ENCODE results near the gene AADACL4. TPM values are rescaled to one million over a fixed set of nuclear protein-coding genes. Genes with fewer than 3 reads are reported as not detected.

Gene AADACL4
- total and polyA plus RNA-seq, 3 experiments from 2014 or later, result not detected

GRCh38 chr1:12599657-12600056, 44.2 kb upstream of the AADACL4 start:
- peaks cover 0 to 8% (median 4%) of the 10 kb centered on the region in 3 donors for H3K36me3 Mint-ChIP-seq
- peaks cover 0 to 2% of the 10 kb centered on the region in 2 donors for H3K27me3 Mint-ChIP-seq
- CTCF ChIA-PET, result interaction anchor here (1.2 to 2.0 kb wide), 3 partner anchors 17 to 59 kb away, joined by 3 to 8 read pairs (median 7); partner anchors contain the start of gene DHRS3
- Histone ChIP-seq H3K4me1 (ENCODE audit: insufficient read depth, low read length) (peaks cover 73% of the 10 kb centered on the region), H3K4me3 (ENCODE audit: low read length) (no peak overlapping the region), H3K27ac (ENCODE audit: low read depth, low read length) (no peak overlapping the region), H3K27me3 (ENCODE audit: insufficient read depth, low read length, poor library complexity, severe bottlenecking) (no peaks in the 10 kb centered on the region), H3K36me3 (ENCODE audit: insufficient read depth, low read length) (peaks cover 6% of the 10 kb centered on the region), H3K9me3 (ENCODE audit: low read length) (no peaks in the 10 kb centered on the region)
- no peak overlapping the region for H3K4me3 Mint-ChIP-seq
- H3K9me3 Mint-ChIP-seq, result no peaks in the 10 kb centered on the region
- H3K27ac Mint-ChIP-seq, result peak overlapping the region in 4 of 8 donors; percentile 1 to 43 (median 20)
- H3K4me1 Mint-ChIP-seq, result peaks cover 41 to 79% (median 61%) of the 10 kb centered on the region in 3 donors
- DNase-seq, result no peak
- POLR2A ChIA-PET, result no interaction called here

GRCh38 chr1:12600335-12600734, 43.5 kb upstream of the AADACL4 start:
- no peak overlapping the region for H3K27ac ChIP-seq (ENCODE audit: low read depth, low read length)
- ChIA-PET CTCF (interaction anchor here (1.4 to 5.4 kb wide), 5 partner anchors 11 to 192 kb away, joined by 3 to 124 read pairs (median 6); partner anchors contain the start of gene DHRS3), POLR2A (interaction anchor here (0.9 to 1.4 kb wide), 2 partner anchors 18 to 19 kb away, joined by 7 to 9 read pairs; partner anchors contain the start of gene DHRS3)
- DNase-seq, result no peak
- Mint-ChIP-seq H3K27ac (no peak overlapping the region), H3K4me3 (no peak overlapping the region), H3K4me1 (peaks cover 40 to 80% (median 62%) of the 10 kb centered on the region in 3 donors), H3K9me3 (no peaks in the 10 kb centered on the region), H3K36me3 (peaks cover 0 to 8% (median 4%) of the 10 kb centered on the region in 3 donors), H3K27me3 (peaks cover 0 to 2% of the 10 kb centered on the region in 2 donors)
- no peaks in the 10 kb centered on the region for H3K9me3 ChIP-seq (ENCODE audit: low read length)
- H3K4me3 ChIP-seq (ENCODE audit: low read length), result no peak overlapping the region
- peaks cover 6% of the 10 kb centered on the region for H3K36me3 ChIP-seq (ENCODE audit: insufficient read depth, low read length)
- H3K4me1 ChIP-seq (ENCODE audit: insufficient read depth, low read length), result peaks cover 76% of the 10 kb centered on the region
- H3K27me3 ChIP-seq (ENCODE audit: insufficient read depth, low read length, poor library complexity, severe bottlenecking), result no peaks in the 10 kb centered on the region

- peak; percentile 46 to 79 (median 56) for DNase-seq
- H3K9me3 Mint-ChIP-seq, result no peaks in the 10 kb centered on the region
- Histone ChIP-seq H3K9me3 (ENCODE audit: low read length) (no peaks in the 10 kb centered on the region), H3K36me3 (ENCODE audit: insufficient read depth, low read length) (peaks cover 6% of the 10 kb centered on the region), H3K4me1 (ENCODE audit: insufficient read depth, low read length) (peaks cover 75% of the 10 kb centered on the region), H3K27ac (ENCODE audit: low read depth, low read length) (no peak overlapping the region), H3K4me3 (ENCODE audit: low read length) (no peak overlapping the region), H3K27me3 (ENCODE audit: insufficient read depth, low read length, poor library complexity, severe bottlenecking) (no peaks in the 10 kb centered on the region)
- peak overlapping the region in 5 of 8 donors; percentile 24 to 82 (median 68) for H3K27ac Mint-ChIP-seq
- H3K4me1 Mint-ChIP-seq, result peaks cover 43 to 86% (median 62%) of the 10 kb centered on the region in 3 donors
- H3K4me3 Mint-ChIP-seq, result no peak overlapping the region
- CTCF ChIA-PET, result interaction anchor here (1.0 to 5.4 kb wide), 14 partner anchors 10 to 309 kb away, joined by 3 to 124 read pairs (median 4); partner anchors contain the start of gene DHRS3
- H3K27me3 Mint-ChIP-seq, result peaks cover 0 to 2% of the 10 kb centered on the region in 2 donors
- POLR2A ChIA-PET, result interaction anchor here (0.6 to 1.8 kb wide), 6 partner anchors 14 to 197 kb away, joined by 3 to 9 read pairs (median 6); partner anchors contain the start of gene DHRS3
- H3K36me3 Mint-ChIP-seq, result peaks cover 0 to 10% (median 4%) of the 10 kb centered on the region in 3 donors
These were observed 42.8 kb upstream of the AADACL4 start for GRCh38 chr1:12600880-12601633.

GRCh38 chr1:12601700-12602658, 41.9 kb upstream of the AADACL4 start:
- peaks cover 0 to 2% of the 10 kb centered on the region in 2 donors for H3K27me3 Mint-ChIP-seq
- POLR2A ChIA-PET, result interaction anchor here (0.7 to 1.8 kb wide), 3 partner anchors 14 to 17 kb away, joined by 4 to 9 read pairs (median 7); partner anchors contain the start of gene DHRS3

GRCh38 chr1:12602659-12603024, 41.2 kb upstream of the AADACL4 start:
- Histone ChIP-seq H3K4me1 (ENCODE audit: insufficient read depth, low read length) (peaks cover 71% of the 10 kb centered on the region), H3K27ac (ENCODE audit: low read depth, low read length) (no peak overlapping the region), H3K27me3 (ENCODE audit: insufficient read depth, low read length, poor library complexity, severe bottlenecking) (no peaks in the 10 kb centered on the region), H3K9me3 (ENCODE audit: low read length) (no peaks in the 10 kb centered on the region), H3K4me3 (ENCODE audit: low read length) (no peak overlapping the region), H3K36me3 (ENCODE audit: insufficient read depth, low read length) (peaks cover 6% of the 10 kb centered on the region)
- ChIA-PET CTCF (interaction anchor here (5.4 kb wide), 1 partner anchor 16 kb away, joined by 124 read pairs; the partner anchor contains the start of gene DHRS3), POLR2A (no interaction called here)
- Mint-ChIP-seq H3K27ac (peak overlapping the region in 6 of 8 donors; percentile 29 to 72 (median 58)), H3K4me1 (peaks cover 41 to 85% (median 62%) of the 10 kb centered on the region in 3 donors), H3K36me3 (peaks cover 5 to 22% (median 8%) of the 10 kb centered on the region in 3 donors), H3K27me3 (peaks cover 0 to 2% of the 10 kb centered on the region in 2 donors), H3K4me3 (no peak overlapping the region), H3K9me3 (peaks cover 0 to 4% (median 0%) of the 10 kb centered on the region in 5 donors)
- DNase-seq, result no peak

More at GRCh38 chr1:12601700-12602658, 41.9 kb upstream of the AADACL4 start:
- peak overlapping the region in 5 of 8 donors; percentile 6 to 72 (median 36) for H3K27ac Mint-ChIP-seq
- peaks cover 72% of the 10 kb centered on the region for H3K4me1 ChIP-seq (ENCODE audit: insufficient read depth, low read length)
- H3K4me3 ChIP-seq (ENCODE audit: low read length), result no peak overlapping the region
- H3K4me3 Mint-ChIP-seq, result no peak overlapping the region
- no peak for DNase-seq
- H3K9me3 Mint-ChIP-seq, result no peaks in the 10 kb centered on the region
- no peaks in the 10 kb centered on the region for H3K9me3 ChIP-seq (ENCODE audit: low read length)
- H3K27me3 ChIP-seq (ENCODE audit: insufficient read depth, low read length, poor library complexity, severe bottlenecking), result no peaks in the 10 kb centered on the region
- peaks cover 6% of the 10 kb centered on the region for H3K36me3 ChIP-seq (ENCODE audit: insufficient read depth, low read length)
- H3K27ac ChIP-seq (ENCODE audit: low read depth, low read length), result no peak overlapping the region
- peaks cover 0 to 15% (median 4%) of the 10 kb centered on the region in 3 donors for H3K36me3 Mint-ChIP-seq
- CTCF ChIA-PET, result interaction anchor here (1.0 to 5.4 kb wide), 13 partner anchors 9 to 310 kb away, joined by 3 to 124 read pairs (median 4); partner anchors contain the start of gene DHRS3
- peaks cover 41 to 87% (median 62%) of the 10 kb centered on the region in 3 donors for H3K4me1 Mint-ChIP-seq

GRCh38 chr1:12603224-12603623, 40.7 kb upstream of the AADACL4 start:
- Mint-ChIP-seq H3K9me3 (peaks cover 0 to 4% (median 0%) of the 10 kb centered on the region in 5 donors), H3K27ac (peak overlapping the region in 6 of 8 donors; percentile 4 to 67 (median 58)), H3K36me3 (peaks cover 8 to 24% (median 9%) of the 10 kb centered on the region in 3 donors), H3K27me3 (peaks cover 0 to 2% of the 10 kb centered on the region in 2 donors), H3K4me1 (peaks cover 40 to 79% (median 57%) of the 10 kb centered on the region in 3 donors), H3K4me3 (peak overlapping the region in 3 of 7 donors; percentile 19 to 54 (median 22))
- H3K27ac ChIP-seq (ENCODE audit: low read depth, low read length), result no peak overlapping the region
- H3K36me3 ChIP-seq (ENCODE audit: insufficient read depth, low read length), result peaks cover 6% of the 10 kb centered on the region
- H3K27me3 ChIP-seq (ENCODE audit: insufficient read depth, low read length, poor library complexity, severe bottlenecking), result no peaks in the 10 kb centered on the region
- H3K4me1 ChIP-seq (ENCODE audit: insufficient read depth, low read length), result peaks cover 68% of the 10 kb centered on the region
- ChIA-PET POLR2A (interaction anchor here (1.3 to 2.3 kb wide), 3 partner anchors 13 to 17 kb away, joined by 4 to 24 read pairs (median 18); partner anchors contain the start of gene DHRS3), CTCF (interaction anchor here (0.9 to 5.4 kb wide), 2 partner anchors 15 to 27 kb away, joined by 3 to 124 read pairs; partner anchors contain the start of gene DHRS3)
- H3K9me3 ChIP-seq (ENCODE audit: low read length), result no peaks in the 10 kb centered on the region
- no peak for DNase-seq
- no peak overlapping the region for H3K4me3 ChIP-seq (ENCODE audit: low read length)

All from CD8-positive, alpha-beta memory T cell (primary cell).